OCI-LY3 (cell line): ENCODE data around the gene RBM42.
"Not testable (repeated sequence)": the region's sequence is repeated elsewhere in the genome, so short reads cannot be mapped to it uniquely, and the experiment has no call there.

Source experiments
- H2AFZ ChIP-seq: fragments of 200-600, 300-600 bp; shearing (Covaris generic); 2 replicates; pipeline ENCODE4 v1.6.0; 2014; ENCODE audit warnings: antibody characterized with exemption, low read depth, low read length
- H3K27ac ChIP-seq: fragments of 200-600, 300-600 bp; sonication (generic); 2 replicates; pipeline ENCODE4 v1.5.1; 2014; ENCODE audit warnings: mild to moderate bottlenecking, low read length, moderate library complexity, mixed read lengths
- H3K27me3 ChIP-seq: fragments of 200-600, 300-600 bp; sonication (generic); 2 replicates; pipeline ENCODE4 v1.6.1; 2014; ENCODE audit warnings: low read depth, low read length, mixed read lengths
- H3K36me3 ChIP-seq: fragments of 200-600, 300-600 bp; sonication (generic); replicated peaks from 2 replicates; pipeline ENCODE3; 2014; ENCODE audit warnings: low read depth, low read length, mixed read lengths
- H3K4me1 ChIP-seq: fragments of 300-600, 200-600 bp; sonication (generic); 2 replicates; pipeline ENCODE4 v1.6.1; 2014; ENCODE audit warnings: low read length, mixed read lengths
- H3K4me2 ChIP-seq: fragments of 200-600, 300-600 bp; sonication (generic); 2 replicates; pipeline ENCODE4 v1.6.1; 2014; ENCODE audit warnings: low read length, mixed read lengths
- H3K4me3 ChIP-seq: fragments of 300-600, 200-600 bp; sonication (generic); 2 replicates; pipeline ENCODE4 v1.5.1; 2014; ENCODE audit warnings: antibody characterized with exemption, mild to moderate bottlenecking, low read length, moderate library complexity
- H3K79me2 ChIP-seq: fragments of 300-600, 200-600 bp; shearing (Covaris generic); 2 replicates; pipeline ENCODE4 v1.6.1; 2014; ENCODE audit warnings: mild to moderate bottlenecking, low read length, mixed read lengths
- H3K9ac ChIP-seq: fragments of 300-600, 200-600 bp; shearing (Covaris generic); 2 replicates; pipeline ENCODE4 v1.6.0; 2014; ENCODE audit warnings: mild to moderate bottlenecking, low read length, moderate library complexity
- H3K9me3 ChIP-seq: fragments of 200-600, 300-600 bp; shearing (Covaris generic); 2 replicates; pipeline ENCODE4 v1.6.1; 2014; ENCODE audit warnings: low read length, mixed read lengths; ENCODE audit not compliant: insufficient read depth
- H4K20me1 ChIP-seq: fragments of 200-600, 300-600 bp; sonication (generic); 2 replicates; pipeline ENCODE4 v1.6.1; 2016; ENCODE audit warnings: low read length, mixed read lengths; ENCODE audit not compliant: insufficient read depth
- CTCF ChIP-seq: fragments of 200-600, 300-600 bp; sonication (generic); IDR thresholded peaks from 2 replicates; pipeline ENCODE4 v1.5.1; 2014; ENCODE audit warnings: antibody characterized with exemption, low read length, low read depth
- EZH2phosphoT487 ChIP-seq: fragments of 200-600 bp; shearing (Covaris generic); IDR thresholded peaks from 2 replicates; pipeline ENCODE4 v1.6.1; 2018; ENCODE audit warnings: antibody characterized with exemption, mixed run types, low read depth

The RBM42 gene

GRCh38 chr19:35650581-35650980 is 21.7 kb downstream of the RBM42 start:
- no peak overlapping the region for H3K4me2 ChIP-seq
- peaks cover 16% of the 10 kb centered on the region for H3K36me3 ChIP-seq
- peaks cover 31% of the 10 kb centered on the region for H3K79me2 ChIP-seq
- no peak overlapping the region for H2AFZ ChIP-seq
- TF ChIP-seq EZH2phosphoT487, result no peak
- TF ChIP-seq CTCF, result no peak
- no peak overlapping the region for H3K9ac ChIP-seq
- no peaks in the 10 kb centered on the region for H3K27me3 ChIP-seq
- no peak overlapping the region for H3K27ac ChIP-seq
- H3K9me3 ChIP-seq, result no peaks in the 10 kb centered on the region
- peaks cover 5% of the 10 kb centered on the region for H3K4me1 ChIP-seq
- no peaks in the 10 kb centered on the region for H4K20me1 ChIP-seq
- H3K4me3 ChIP-seq, result no peak overlapping the region

- not testable (repeated sequence) for H3K27me3 ChIP-seq, H3K9ac ChIP-seq, H3K27ac ChIP-seq, H3K4me1 ChIP-seq, H3K4me3 ChIP-seq, H4K20me1 ChIP-seq, H2AFZ ChIP-seq, H3K9me3 ChIP-seq, H3K4me2 ChIP-seq
- Histone ChIP-seq H3K36me3 (peaks cover 38% of the 10 kb centered on the region), H3K79me2 (peaks cover 15% of the 10 kb centered on the region)
Observed at GRCh38 chr19:35654828-35655227, 26.0 kb downstream of the RBM42 start.

GRCh38 chr19:35655600-35655999 is 26.8 kb downstream of the RBM42 start:
- no peak overlapping the region for H2AFZ ChIP-seq
- TF ChIP-seq EZH2phosphoT487, result no peak
- H3K36me3 ChIP-seq, result peaks cover 36% of the 10 kb centered on the region
- H3K4me2 ChIP-seq, result no peak overlapping the region
- no peak overlapping the region for H3K9ac ChIP-seq
- H3K9me3 ChIP-seq, result no peaks in the 10 kb centered on the region
- H3K27me3 ChIP-seq, result no peaks in the 10 kb centered on the region
- no peaks in the 10 kb centered on the region for H3K4me1 ChIP-seq
- H3K27ac ChIP-seq, result no peak overlapping the region
- H3K79me2 ChIP-seq, result peaks cover 7% of the 10 kb centered on the region
- no peaks in the 10 kb centered on the region for H4K20me1 ChIP-seq
- H3K4me3 ChIP-seq, result no peak overlapping the region

GRCh38 chr19:35656700-35657099 is 27.9 kb downstream of the RBM42 start:
- TF ChIP-seq EZH2phosphoT487 (no peak), CTCF (no peak)
- Histone ChIP-seq H3K27me3 (no peaks in the 10 kb centered on the region), H3K27ac (no peak overlapping the region), H3K4me1 (no peaks in the 10 kb centered on the region), H2AFZ (no peak overlapping the region), H3K79me2 (no peaks in the 10 kb centered on the region), H3K9ac (no peak overlapping the region), H3K36me3 (peaks cover 40% of the 10 kb centered on the region), H3K4me3 (no peak overlapping the region), H3K4me2 (no peak overlapping the region), H3K9me3 (no peaks in the 10 kb centered on the region), H4K20me1 (no peaks in the 10 kb centered on the region)

GRCh38 chr19:35657904-35658700 is 29.3 kb downstream of the RBM42 start:
- H3K27me3 ChIP-seq, result no peaks in the 10 kb centered on the region
- H3K79me2 ChIP-seq, result no peaks in the 10 kb centered on the region
- no peak overlapping the region for H3K4me2 ChIP-seq
- H3K4me3 ChIP-seq, result no peak overlapping the region
- H3K27ac ChIP-seq, result no peak overlapping the region
- no peaks in the 10 kb centered on the region for H4K20me1 ChIP-seq
- H2AFZ ChIP-seq, result no peak overlapping the region
- no peak for TF ChIP-seq EZH2phosphoT487
- no peak for TF ChIP-seq CTCF
- H3K9ac ChIP-seq, result no peak overlapping the region
- H3K9me3 ChIP-seq, result no peaks in the 10 kb centered on the region
- H3K4me1 ChIP-seq, result no peaks in the 10 kb centered on the region
- peaks cover 47% of the 10 kb centered on the region for H3K36me3 ChIP-seq
